A549 (cell line): ENCODE data around the gene NR3C1.

Experiments
- BCL3 ChIP-seq: fragments of >200 bp; sonication (Bioruptor Twin); formaldehyde crosslinking; IDR thresholded peaks from 3 replicates; pipeline ENCODE4 v1.6.1; 2016
- CEBPB ChIP-seq, 2 experiments: fragments of >200 bp in 1 of 2; sonication (Bioruptor Twin) in 1 of 2; formaldehyde crosslinking in 1 of 2; IDR thresholded peaks; 2 replicates each; pipeline ENCODE4 v1.6.1; 2012 to 2016
- CTCF ChIP-seq: fragments of >200 bp; sonication (Bioruptor Twin); formaldehyde crosslinking; IDR thresholded peaks from 3 replicates; pipeline ENCODE4 v1.5.1; 2016
- KDM5A ChIP-seq: fragments of 200-600 bp; sonication (generic); IDR thresholded peaks from 2 replicates; pipeline ENCODE4 v1.6.1; 2016; ENCODE audit warnings: antibody characterized with exemption, mild to moderate bottlenecking
- MAZ ChIP-seq: fragments of 150-350 bp; IDR thresholded peaks from 2 replicates; pipeline ENCODE4 v1.6.1; 2014; ENCODE audit warnings: antibody characterized with exemption, low read depth, low read length, borderline replicate concordance
- RAD21 ChIP-seq, 2 experiments: fragments of >200 bp in 1 of 2; sonication (Bioruptor Twin) in 1 of 2; formaldehyde crosslinking in 1 of 2; IDR thresholded peaks in 1 of 2; conservative IDR thresholded peaks in 1 of 2; 2 replicates in 1 of 2; 3 replicates in 1 of 2; pipeline ENCODE4 v1.6.1; 2012 to 2018; ENCODE audit warnings: inconsistent platforms in 1 of 2

- no peak for TF ChIP-seq RAD21 (conservative IDR thresholded peaks at IDR 0.05 in 1 of 2, IDR thresholded peaks at IDR 0.05 in 1 of 2)
- TF ChIP-seq KDM5A = no peak
- no peak for TF ChIP-seq CEBPB (IDR thresholded peaks at IDR 0.05)
- no peak for TF ChIP-seq BCL3
- TF ChIP-seq MAZ = no peak
- no peak for TF ChIP-seq CTCF
Observed at GRCh38 chr5:143340891-143341685, 62.4 kb downstream of the NR3C1 start.
